Loucy (cell line): ENCODE data around the gene LRRD1.

Experiments used
- H2AFZ ChIP-seq: fragments of 200-600 bp; sonication (generic); 2 replicates; pipeline ENCODE4 v1.6.0; 2016; ENCODE audit warnings: antibody characterized with exemption, mild to moderate bottlenecking, low read length, moderate library complexity
- H3F3A ChIP-seq: fragments of 200-600 bp; 2 replicates; pipeline ENCODE4 v1.6.0; 2016; ENCODE audit warnings: antibody characterized with exemption, low read depth, mild to moderate bottlenecking
- H3K27me3 ChIP-seq: fragments of 200-600 bp; sonication (generic); 2 replicates; pipeline ENCODE4 v1.6.1; 2014; ENCODE audit warnings: low read length, mild to moderate bottlenecking; ENCODE audit not compliant: insufficient read depth, poor library complexity, severe bottlenecking
- H3K36me3 ChIP-seq: fragments of 200-600 bp; sonication (generic); 2 replicates; pipeline ENCODE4 v1.6.1; 2016; ENCODE audit warnings: low read length; ENCODE audit not compliant: insufficient read depth
- H3K4me1 ChIP-seq: fragments of 200-600 bp; sonication (generic); 2 replicates; pipeline ENCODE4 v1.5.1; 2014; ENCODE audit warnings: low read length, mild to moderate bottlenecking; ENCODE audit not compliant: insufficient read depth, poor library complexity, severe bottlenecking
- H3K4me2 ChIP-seq: fragments of 200-600 bp; sonication (generic); 2 replicates; pipeline ENCODE4 v1.6.0; 2014; ENCODE audit warnings: antibody characterized with exemption, low read length, low read depth, mild to moderate bottlenecking; ENCODE audit not compliant: poor library complexity, severe bottlenecking
- H3K4me3 ChIP-seq: fragments of 200-600 bp; sonication (generic); 2 replicates; pipeline ENCODE4 v1.5.1; 2014; ENCODE audit warnings: low read length, mild to moderate bottlenecking, mixed read lengths; ENCODE audit not compliant: poor library complexity, severe bottlenecking
- H3K79me2 ChIP-seq: fragments of 200-600 bp; sonication (generic); 2 replicates; pipeline ENCODE4 v1.6.1; 2014; ENCODE audit warnings: low read length; ENCODE audit not compliant: insufficient read depth
- H3K9ac ChIP-seq: fragments of 200-600 bp; sonication (generic); 2 replicates; pipeline ENCODE4 v1.6.0; 2014; ENCODE audit warnings: mild to moderate bottlenecking, low read depth, low read length, moderate library complexity; ENCODE audit not compliant: poor library complexity, severe bottlenecking
- H3K9me2 ChIP-seq: fragments of 200-600 bp; sonication (generic); replicated peaks from 2 replicates; pipeline ENCODE4 v1.6.1; 2016; ENCODE audit warnings: low read depth, low read length, mixed read lengths
- H3K9me3 ChIP-seq: fragments of 200-600 bp; sonication (generic); 2 replicates; pipeline ENCODE4 v1.6.1; 2014; ENCODE audit warnings: mild to moderate bottlenecking, antibody characterized with exemption, low read length, low read depth; ENCODE audit not compliant: insufficient read depth
- H4K20me1 ChIP-seq: fragments of 200-600 bp; sonication (generic); 2 replicates; pipeline ENCODE4 v1.6.0; 2014; ENCODE audit warnings: antibody characterized with exemption, low read length, mild to moderate bottlenecking; ENCODE audit not compliant: insufficient read depth, poor library complexity, severe bottlenecking
- CTCF ChIP-seq: fragments of 200-600 bp; sonication (generic); conservative IDR thresholded peaks from 2 replicates; pipeline ENCODE4 v1.5.1; 2014; ENCODE audit warnings: mild to moderate bottlenecking, antibody characterized with exemption, low read length
- EZH2phosphoT487 ChIP-seq: fragments of 200-600 bp; IDR thresholded peaks from 2 replicates; pipeline ENCODE4 v1.6.1; 2018; ENCODE audit warnings: antibody characterized with exemption, mild to moderate bottlenecking, moderate library complexity, borderline replicate concordance

The LRRD1 gene

DNA sequence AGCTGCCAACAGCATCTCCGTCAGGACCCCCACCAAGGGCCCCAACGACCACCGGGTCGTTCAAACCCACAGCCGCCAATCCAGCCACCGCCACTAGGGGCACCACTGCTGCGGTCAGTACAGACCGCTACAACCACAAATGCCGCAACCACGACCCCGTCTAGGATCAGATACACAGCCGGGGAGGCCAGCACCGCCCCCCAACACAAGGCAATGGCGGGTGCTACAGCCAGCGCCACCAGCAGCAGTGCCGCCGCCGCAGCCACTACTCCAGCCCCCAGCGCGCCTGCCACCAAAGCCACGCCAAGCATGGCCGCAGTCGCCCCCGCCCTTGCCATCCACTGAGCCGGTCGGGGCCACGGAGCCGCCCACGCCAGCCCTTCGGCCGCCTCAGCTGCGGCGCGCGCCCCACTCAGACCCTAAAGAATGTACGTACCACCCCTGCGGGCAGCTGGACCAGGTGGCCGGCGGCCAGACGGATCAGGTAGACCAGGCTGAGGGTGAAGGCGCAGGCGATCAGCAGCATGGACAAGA is 45.1 kb downstream of the LRRD1 start:
- no peak for TF ChIP-seq EZH2phosphoT487
- TF ChIP-seq CTCF, result peak; percentile 75
- Histone ChIP-seq H3K36me3 (peaks cover 26% of the 10 kb centered on the region; the same call in 1 of the 2 replicates), H3K9ac (peak overlapping the region; percentile 91), H3K27me3 (no peaks in the 10 kb centered on the region), H4K20me1 (peaks cover 45% of the 10 kb centered on the region), H3K9me3 (no peaks in the 10 kb centered on the region), H3K9me2 (no peaks in the 10 kb centered on the region), H3K79me2 (peaks cover 65% of the 10 kb centered on the region), H3F3A (0 out of 2 replicates have a peak, but pooled peaks cover 3% of the 10 kb centered on the region), H3K4me3 (peak overlapping the region; percentile 84), H2AFZ (peak overlapping the region; percentile 91), H3K4me2 (peak overlapping the region; percentile 99), H3K4me1 (peaks cover 59% of the 10 kb centered on the region)

DNA sequence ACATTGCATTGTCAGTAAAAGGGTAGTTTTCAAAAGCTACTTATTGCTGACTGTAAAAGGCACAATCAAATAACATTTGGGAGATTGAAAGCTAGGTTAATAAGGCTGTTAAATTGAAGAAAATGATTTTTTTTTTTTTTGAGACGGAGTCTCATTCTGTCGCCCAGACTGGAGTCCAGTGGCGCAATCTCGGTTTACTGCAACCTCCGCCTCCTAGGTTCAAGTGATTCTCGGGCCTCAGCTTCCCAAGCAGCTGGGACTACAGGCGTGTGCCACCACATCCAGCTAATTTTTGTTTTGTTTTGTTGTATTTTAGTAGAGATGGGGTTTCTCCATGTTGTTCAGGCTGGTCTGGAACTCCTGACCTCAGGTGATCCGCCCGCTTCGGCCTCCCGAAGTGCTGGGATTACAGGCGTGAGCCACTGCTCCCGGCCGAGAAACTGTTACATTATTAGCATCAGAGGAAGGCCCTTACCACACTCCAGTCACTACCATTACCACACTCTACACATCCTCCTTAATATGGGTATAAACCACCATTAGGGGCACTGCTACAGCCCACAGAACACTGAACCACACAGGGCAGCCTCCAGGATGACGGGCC is 45.7 kb downstream of the LRRD1 start:
- Histone ChIP-seq H3K4me1 (peaks cover 58% of the 10 kb centered on the region), H3K36me3 (peaks cover 31% of the 10 kb centered on the region; the same call in 1 of the 2 replicates), H3K27me3 (no peaks in the 10 kb centered on the region), H2AFZ (peak overlapping the region; percentile 91), H3K9me2 (no peaks in the 10 kb centered on the region), H4K20me1 (peaks cover 51% of the 10 kb centered on the region), H3K9me3 (no peaks in the 10 kb centered on the region), H3K4me2 (peak overlapping the region; percentile 99), H3K9ac (peak overlapping the region; percentile 91), H3K79me2 (peaks cover 70% of the 10 kb centered on the region), H3F3A (0 out of 2 replicates have a peak, but pooled peaks cover 3% of the 10 kb centered on the region), H3K4me3 (peak overlapping the region; percentile 84)
- TF ChIP-seq EZH2phosphoT487 (no peak), CTCF (no peak)

DNA sequence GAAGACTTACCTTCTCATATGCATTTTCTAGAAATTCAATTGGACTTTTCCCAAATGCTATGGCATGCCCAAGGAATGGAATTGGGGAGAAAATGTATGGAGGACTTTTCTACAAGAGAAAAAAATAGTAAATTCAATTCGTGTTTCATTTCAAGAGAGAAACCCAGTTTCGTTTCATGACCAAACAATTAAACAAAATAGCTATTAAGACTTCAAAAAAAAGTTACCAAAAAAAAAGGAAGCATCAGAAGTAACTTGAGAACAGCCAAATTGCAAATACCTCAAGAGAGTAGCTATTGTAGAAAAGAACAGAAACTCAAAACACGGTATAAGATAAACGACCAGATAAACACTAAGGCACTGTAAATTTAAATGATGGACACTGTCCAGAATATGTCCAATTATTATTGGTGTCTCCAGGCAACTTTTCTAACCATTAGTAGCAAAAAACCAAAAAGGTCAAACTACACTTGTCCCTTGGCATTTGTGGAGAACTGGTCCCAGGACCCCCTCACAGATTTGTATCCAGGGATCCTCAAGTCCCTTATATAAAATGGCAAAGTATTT is 47.1 kb downstream of the LRRD1 start:
- H3F3A ChIP-seq, result no peaks in the 10 kb centered on the region
- no peak overlapping the region for H2AFZ ChIP-seq
- peak overlapping the region; percentile 91 for H3K9ac ChIP-seq
- peaks cover 65% of the 10 kb centered on the region for H4K20me1 ChIP-seq
- no peaks in the 10 kb centered on the region for H3K27me3 ChIP-seq
- peaks cover 84% of the 10 kb centered on the region for H3K79me2 ChIP-seq
- no peaks in the 10 kb centered on the region for H3K9me2 ChIP-seq
- peak overlapping the region; percentile 99 for H3K4me2 ChIP-seq
- H3K9me3 ChIP-seq, result no peaks in the 10 kb centered on the region
- peaks cover 67% of the 10 kb centered on the region for H3K4me1 ChIP-seq
- H3K36me3 ChIP-seq, result peaks cover 44% of the 10 kb centered on the region
- peak overlapping the region; percentile 84 for H3K4me3 ChIP-seq
- TF ChIP-seq EZH2phosphoT487, result no peak
- no peak for TF ChIP-seq CTCF
